Liver (tissue), 3 donors: Measurements from ENCODE around the gene OR52K1.

ENCODE experiments used
- CTCF ChIP-seq: fragments of 150-350 bp; IDR thresholded peaks from 2 replicates; pipeline ENCODE4 v1.5.1; 2017; ENCODE audit warnings: improper control_type of control experiment, low read depth, low read length; ENCODE audit not compliant: missing input control
- EGR1 ChIP-seq, 2 donors: IDR thresholded peaks; 2 replicates each; pipeline ENCODE4 v1.6.1; 2016 to 2018; ENCODE audit warnings: antibody characterized with exemption in 2 of 2, low read depth in 2 of 2
- HNF4A ChIP-seq, 2 donors: conservative IDR thresholded peaks; 2 replicates each; pipeline ENCODE4 v1.6.1; 2016; ENCODE audit warnings: antibody characterized with exemption in 2 of 2, mild to moderate bottlenecking in 2 of 2
- HNF4G ChIP-seq: IDR thresholded peaks from 2 replicates; pipeline ENCODE4 v1.6.1; 2016; ENCODE audit warnings: antibody characterized with exemption
- JUND ChIP-seq, 2 donors: IDR thresholded peaks; 2 replicates each; pipeline ENCODE4 v1.6.1; 2016; ENCODE audit warnings: antibody characterized with exemption in 2 of 2
- RAD21 ChIP-seq, 2 donors: IDR thresholded peaks; 2 replicates each; pipeline ENCODE4 v1.6.1; 2016; ENCODE audit warnings: antibody characterized with exemption in 2 of 2, mild to moderate bottlenecking in 2 of 2
- REST ChIP-seq: IDR thresholded peaks from 2 replicates; pipeline ENCODE4 v1.6.1; 2016; ENCODE audit warnings: antibody characterized with exemption, mild to moderate bottlenecking
- RXRA ChIP-seq, 2 donors: IDR thresholded peaks; 2 replicates each; pipeline ENCODE4 v1.6.1; 2017 to 2018; ENCODE audit warnings: antibody characterized with exemption in 2 of 2, mild to moderate bottlenecking in 1 of 2
- SP1 ChIP-seq: IDR thresholded peaks from 2 replicates; pipeline ENCODE4 v1.6.1; 2018; ENCODE audit warnings: antibody characterized with exemption, mild to moderate bottlenecking
- TAF1 ChIP-seq: conservative IDR thresholded peaks from 2 replicates; pipeline ENCODE4 v1.6.1; 2016; ENCODE audit warnings: antibody characterized with exemption, mild to moderate bottlenecking
- YY1 ChIP-seq: IDR thresholded peaks from 2 replicates; pipeline ENCODE4 v1.6.1; 2016; ENCODE audit warnings: antibody characterized with exemption, mild to moderate bottlenecking
- ZBTB33 ChIP-seq: IDR thresholded peaks from 2 replicates; pipeline ENCODE4 v1.6.1; 2016; ENCODE audit warnings: antibody characterized with exemption
- donor health status: healthy.
- donor health status: healthy.

GRCh38 chr11:4436411-4436810, 46.0 kb upstream of the OR52K1 start:
- TF ChIP-seq RXRA (IDR thresholded peaks at IDR 0.05), result no peak
- no peak for TF ChIP-seq CTCF
- no peak for TF ChIP-seq SP1
- no peak for TF ChIP-seq REST
- TF ChIP-seq HNF4A (conservative IDR thresholded peaks at IDR 0.05), result no peak
- no peak for TF ChIP-seq TAF1
- no peak for TF ChIP-seq JUND (IDR thresholded peaks at IDR 0.05)
- TF ChIP-seq RAD21 (IDR thresholded peaks at IDR 0.05), result no peak
- TF ChIP-seq YY1, result no peak
- TF ChIP-seq HNF4G, result no peak
- TF ChIP-seq EGR1 (IDR thresholded peaks at IDR 0.05; ENCODE audit: low read depth in 2 of 2), result no peak
- TF ChIP-seq ZBTB33, result no peak
